ENCODE measurements around the gene SETBP1.

GRCh38 chr18:44969214-44969795 is 288.6 kb downstream of the SETBP1 start:
- no peak for TF ChIP-seq CTCF (IDR thresholded peaks at IDR 0.05; ENCODE audit: low read depth, low read length, poor library complexity, severe bottlenecking)
- TF ChIP-seq EZH2phosphoT487 (IDR thresholded peaks at IDR 0.05; ENCODE audit: borderline replicate concordance, low read length), result no peak
